CD4-positive, CD25-positive, alpha-beta regulatory T cell (primary cell): ENCODE data around the gene EEF1AKMT4. TPM values are rescaled to one million over a fixed set of nuclear protein-coding genes. Genes with fewer than 3 reads are reported as not detected.

Source experiments
- ATAC-seq, 2 donors: fragments of 150-1000 bp; cut with Tn5 transposase; one replicate each; pipeline ENCODE4 v1.10.0; 2021; ENCODE audit warnings: low read depth in 2 of 2, moderate number of reproducible peaks in 2 of 2, moderate library complexity in 1 of 2
- DNase-seq, 3 donors: peaks; one replicate each; pipeline versions ENCODE4 v3.0.0 to v3.0.0-alpha.2; 2012 to 2022; ENCODE audit warnings: mixed read lengths in 1 of 3
- H3K27ac ChIP-seq: one replicate; pipeline ENCODE4 v1.7.0; 2013; ENCODE audit warnings: mild to moderate bottlenecking, low read length; ENCODE audit not compliant: insufficient read depth, poor library complexity, severe bottlenecking
- H3K27me3 ChIP-seq: one replicate; pipeline ENCODE4 v1.7.0; 2013; ENCODE audit warnings: low read length; ENCODE audit not compliant: control insufficient read depth, insufficient read depth
- H3K36me3 ChIP-seq: one replicate; pipeline ENCODE4 v1.7.0; 2013; ENCODE audit warnings: mild to moderate bottlenecking, low read length, moderate library complexity; ENCODE audit not compliant: control insufficient read depth, insufficient read depth
- H3K4me1 ChIP-seq: 2 replicates; pipeline ENCODE4 v1.7.0; 2013; ENCODE audit warnings: mild to moderate bottlenecking, low read length; ENCODE audit not compliant: insufficient read depth, control insufficient read depth, poor library complexity, severe bottlenecking
- H3K4me3 ChIP-seq: one replicate; pipeline ENCODE4 v1.7.0; 2013; ENCODE audit warnings: low read depth, mild to moderate bottlenecking, low read length, moderate library complexity
- H3K9me3 ChIP-seq, 2 experiments: 1 replicate in 1 of 2; 2 replicates in 1 of 2; pipeline ENCODE4 v1.7.0; 2013; ENCODE audit warnings: low read length in 2 of 2, mild to moderate bottlenecking in 1 of 2, moderate library complexity in 1 of 2; ENCODE audit not compliant: control insufficient read depth in 2 of 2
- H3K27ac Mint-ChIP-seq, 3 donors: one replicate each; pipeline ENCODE4 v1.8.0; 2020 to 2022; ENCODE audit warnings: mild to moderate bottlenecking in 3 of 3, mixed read lengths in 3 of 3, moderate library complexity in 2 of 3
- H3K27me3 Mint-ChIP-seq: one replicate; pipeline ENCODE4 v1.8.0; 2022; ENCODE audit warnings: mild to moderate bottlenecking, mixed read lengths
- H3K36me3 Mint-ChIP-seq: one replicate; pipeline ENCODE4 v1.8.0; 2020; ENCODE audit warnings: mixed read lengths
- H3K4me1 Mint-ChIP-seq, 4 donors: one replicate each; pipeline ENCODE4 v1.8.0; 2020 to 2022; ENCODE audit warnings: mixed read lengths in 4 of 4, mild to moderate bottlenecking in 1 of 4
- H3K4me3 Mint-ChIP-seq, 4 donors: one replicate each; pipeline ENCODE4 v1.8.0; 2020 to 2022; ENCODE audit warnings: mild to moderate bottlenecking in 4 of 4, mixed read lengths in 4 of 4, moderate library complexity in 3 of 4
- H3K9me3 Mint-ChIP-seq, 7 donors: one replicate each; pipeline ENCODE4 v1.8.0; 2020 to 2022; ENCODE audit warnings: mixed read lengths in 7 of 7, mild to moderate bottlenecking in 3 of 7, moderate library complexity in 2 of 7
- polyA plus RNA-seq, 4 donors: library from polyadenylated mRNA; unstranded; fragments of 300-500 nt; fragmentation: Illumina TruSeq; gene quantifications; one replicate each; pipeline ENCODE4 v1.2.3, GENCODE V29; 2021
- total RNA-seq: library from RNA; stranded (reverse); gene quantifications from one replicate; pipeline ENCODE4 v1.2.3, GENCODE V29; 2022

Gene EEF1AKMT4
- total and polyA plus RNA-seq, 5 donors from 2014 or later, result 0.84 to 7.5 (median 5.2) TPM

DNA sequence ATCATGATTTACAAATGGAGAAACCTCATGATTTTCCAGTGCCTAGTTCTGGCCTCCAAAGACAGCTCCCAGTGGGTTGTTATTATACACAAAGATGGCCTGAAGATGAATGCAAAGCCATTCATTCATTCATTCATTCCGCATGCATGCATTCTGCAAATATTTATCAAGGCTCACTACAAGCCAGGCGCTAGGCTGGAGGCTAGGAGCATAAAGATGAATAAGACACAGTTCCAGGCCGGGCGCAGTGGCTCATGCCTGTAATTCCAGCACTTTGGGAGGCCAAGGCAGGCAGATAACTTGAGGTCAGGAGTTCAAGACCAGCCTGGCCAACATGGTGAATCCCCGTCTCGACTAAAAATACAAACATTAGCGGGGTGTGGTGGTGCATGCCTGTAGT, 47.1 kb downstream of the EEF1AKMT4 start:
- H3K36me3 ChIP-seq, result peaks cover 6% of the 10 kb centered on the region
- Mint-ChIP-seq H3K36me3 (no peaks in the 10 kb centered on the region), H3K9me3 (peaks cover 0 to 1% (median 0%) of the 10 kb centered on the region in 7 donors), H3K4me3 (peak overlapping the region in 3 of 4 donors; percentile 15 to 92 (median 50)), H3K27ac (no peak overlapping the region), H3K27me3 (peaks cover 5% of the 10 kb centered on the region), H3K4me1 (peaks cover 0 to 29% (median 19%) of the 10 kb centered on the region in 4 donors)
- no peaks in the 10 kb centered on the region for H3K27me3 ChIP-seq
- H3K27ac ChIP-seq, result no peak overlapping the region
- H3K9me3 ChIP-seq, result no peaks in the 10 kb centered on the region
- peaks cover 14% of the 10 kb centered on the region for H3K4me1 ChIP-seq
- DNase-seq, result no peak
- ATAC-seq, result no peak
- H3K4me3 ChIP-seq, result no peak overlapping the region

DNA sequence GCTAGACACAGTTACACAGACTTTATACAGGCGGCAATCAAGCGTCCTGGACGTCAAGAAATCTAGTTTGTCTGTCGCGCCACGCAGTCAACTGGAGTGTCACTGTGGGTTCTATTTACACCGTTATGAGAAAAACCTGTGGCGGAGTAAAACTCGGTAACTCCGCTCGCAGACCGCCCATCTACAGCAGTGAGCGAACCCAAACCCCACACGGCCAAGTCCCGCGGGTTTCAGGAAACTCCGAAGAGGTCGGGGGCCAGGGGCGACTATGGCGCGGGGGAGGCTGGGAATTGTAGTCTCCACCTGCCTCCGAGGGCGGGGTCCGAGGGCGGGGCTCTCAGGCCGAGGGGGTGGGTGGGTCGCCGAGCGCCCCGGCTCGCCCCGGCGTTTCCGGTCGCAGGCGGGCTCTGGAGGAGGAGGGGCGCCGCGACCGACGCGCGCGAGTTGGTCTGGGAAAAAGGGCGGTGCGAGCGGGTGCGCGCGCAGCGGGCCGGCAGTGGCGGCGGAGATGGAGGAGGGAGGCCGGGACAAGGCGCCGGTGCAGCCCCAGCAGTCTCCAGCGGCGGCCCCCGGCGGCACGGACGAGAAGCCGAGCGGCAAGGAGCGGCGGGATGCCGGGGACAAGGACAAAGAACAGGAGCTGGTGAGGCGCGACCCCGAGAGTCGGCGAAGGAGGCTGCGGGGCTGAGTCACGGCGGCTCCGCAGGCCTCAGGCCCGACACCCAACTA, 49.5 kb downstream of the EEF1AKMT4 start, which contains the start of gene PSMD2:
Gene PSMD2, plus strand, starts transcription at position 483 of the 729 bp plus-strand sequence. Its CDS starts 26 bp downstream, at position 509.
- Histone ChIP-seq H3K27ac (peak within 1 kb of the TSS; percentile 82), H3K27me3 (no peaks in the 10 kb centered on the region), H3K4me3 (peak within 1 kb of the TSS; percentile 93), H3K9me3 (no peaks in the 10 kb centered on the region), H3K36me3 (peaks cover 29% of the 10 kb centered on the region), H3K4me1 (peaks cover 14% of the 10 kb centered on the region)
- Mint-ChIP-seq H3K9me3 (peaks cover 0 to 1% (median 0%) of the 10 kb centered on the region in 7 donors), H3K4me3 (peak within 1 kb of the TSS; percentile 91 to 97 (median 94)), H3K36me3 (peaks cover 12% of the 10 kb centered on the region), H3K27ac (peak within 1 kb of the TSS; percentile 94 to 97 (median 97)), H3K4me1 (peaks cover 0 to 36% (median 21%) of the 10 kb centered on the region in 4 donors), H3K27me3 (peaks cover 5% of the 10 kb centered on the region)
- ATAC-seq (peak; percentile 94 to 96), DNase-seq (peak; percentile 97 to 98 (median 97))

DNA sequence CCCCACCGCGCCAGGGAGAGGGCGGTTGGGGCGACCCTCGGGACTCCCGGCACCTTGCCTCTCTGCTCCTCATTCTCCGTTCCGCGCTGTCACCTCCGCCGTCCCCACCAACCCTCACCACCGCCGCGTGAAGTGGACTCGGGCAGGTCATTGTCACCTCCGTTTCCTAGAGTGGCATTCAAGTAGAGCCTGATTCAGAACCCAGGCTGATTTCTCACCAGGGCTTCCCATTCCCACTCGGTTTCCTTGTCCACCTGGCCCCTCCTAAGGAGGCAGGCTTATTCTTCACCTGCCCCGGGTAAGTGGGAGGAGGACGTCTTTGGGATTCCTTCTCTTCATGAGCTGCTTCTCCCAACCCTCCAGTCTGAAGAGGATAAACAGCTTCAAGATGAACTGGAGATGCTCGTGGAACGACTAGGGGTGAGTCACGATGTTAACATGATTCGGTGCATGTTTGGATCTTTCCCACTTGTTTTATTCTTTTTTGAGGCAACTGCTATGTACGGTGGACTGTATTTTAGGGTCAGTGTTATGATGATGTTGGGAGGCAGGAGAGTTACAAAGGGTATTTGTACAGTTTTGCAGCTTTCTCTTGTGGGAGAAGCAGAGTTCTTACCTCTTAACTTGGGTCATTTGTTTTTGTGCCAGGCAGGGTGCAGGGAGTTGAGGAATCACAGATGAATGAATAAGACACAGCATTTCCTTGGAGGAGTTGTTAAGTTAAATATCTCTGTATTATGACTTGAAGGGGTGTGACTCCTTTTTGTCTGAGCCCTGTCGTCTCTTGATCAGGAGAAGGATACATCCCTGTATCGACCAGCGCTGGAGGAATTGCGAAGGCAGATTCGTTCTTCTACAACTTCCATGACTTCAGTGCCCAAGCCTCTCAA, 50.3 kb downstream of the EEF1AKMT4 start:
- Histone ChIP-seq H3K9me3 (no peaks in the 10 kb centered on the region), H3K4me3 (peak overlapping the region; percentile 92), H3K4me1 (peaks cover 14% of the 10 kb centered on the region), H3K27ac (peak overlapping the region; percentile 82), H3K36me3 (peaks cover 37% of the 10 kb centered on the region), H3K27me3 (no peaks in the 10 kb centered on the region)
- no peak for DNase-seq
- ATAC-seq, result no peak
- Mint-ChIP-seq H3K4me1 (peaks cover 0 to 36% (median 21%) of the 10 kb centered on the region in 4 donors), H3K27me3 (peaks cover 5% of the 10 kb centered on the region), H3K4me3 (peak overlapping the region; percentile 91 to 97 (median 94)), H3K36me3 (peaks cover 19% of the 10 kb centered on the region), H3K9me3 (peaks cover 0 to 3% (median 0%) of the 10 kb centered on the region in 7 donors), H3K27ac (peak overlapping the region; percentile 91 to 97 (median 92))

DNA sequence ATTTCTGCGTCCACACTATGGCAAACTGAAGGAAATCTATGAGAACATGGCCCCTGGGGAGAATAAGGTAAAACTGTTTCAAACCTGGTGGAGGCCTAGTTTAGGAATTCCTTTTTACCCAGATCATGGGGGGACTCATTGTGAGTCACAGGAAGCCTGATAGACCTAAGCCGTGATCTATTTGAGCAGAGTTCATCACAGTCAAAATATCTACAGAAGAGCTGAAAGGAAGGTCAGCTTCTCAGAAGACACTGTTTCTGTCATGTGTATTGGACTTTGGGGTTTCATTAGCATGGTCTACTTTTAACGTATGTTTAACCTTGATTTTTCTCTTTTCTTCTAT, 50.9 kb downstream of the EEF1AKMT4 start:
- peaks cover 5% of the 10 kb centered on the region for H3K27me3 Mint-ChIP-seq
- Histone ChIP-seq H3K27ac (no peak overlapping the region), H3K36me3 (peaks cover 42% of the 10 kb centered on the region), H3K4me1 (peaks cover 14% of the 10 kb centered on the region), H3K4me3 (peak overlapping the region; percentile 92), H3K9me3 (no peaks in the 10 kb centered on the region), H3K27me3 (no peaks in the 10 kb centered on the region)
- H3K4me3 Mint-ChIP-seq, result peak overlapping the region; percentile 91 to 97 (median 94)
- H3K4me1 Mint-ChIP-seq, result peaks cover 0 to 36% (median 21%) of the 10 kb centered on the region in 4 donors
- no peak for ATAC-seq
- peaks cover 19% of the 10 kb centered on the region for H3K36me3 Mint-ChIP-seq
- no peak for DNase-seq
- peak overlapping the region in 2 of 3 donors; percentile 91 to 92 for H3K27ac Mint-ChIP-seq
- H3K9me3 Mint-ChIP-seq, result peaks cover 0 to 1% (median 0%) of the 10 kb centered on the region in 7 donors

DNA sequence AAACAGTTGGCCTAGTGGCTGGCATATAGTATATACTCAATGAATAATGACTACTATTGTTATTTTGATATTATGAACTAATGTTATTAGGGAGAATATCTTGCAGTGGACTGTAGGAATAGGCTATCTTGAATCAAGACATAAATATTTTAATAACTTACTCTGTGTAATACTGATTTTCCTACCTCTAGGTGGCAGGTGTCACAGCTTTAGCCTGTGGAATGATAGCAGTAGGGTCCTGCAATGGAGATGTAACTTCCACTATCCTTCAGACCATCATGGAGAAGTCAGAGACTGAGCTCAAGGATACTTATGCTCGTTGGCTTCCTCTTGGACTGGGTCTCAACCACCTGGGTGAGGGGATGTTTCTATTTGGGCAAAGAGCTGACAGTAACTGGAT, 56.1 kb downstream of the EEF1AKMT4 start:
- no peak for ATAC-seq
- DNase-seq, result peak in 1 of 3 donors; percentile 26
- peak overlapping the region in 1 of 4 donors; percentile 45 for H3K4me3 Mint-ChIP-seq
- no peak overlapping the region for H3K27ac Mint-ChIP-seq
- H3K27me3 ChIP-seq, result no peaks in the 10 kb centered on the region
- H3K4me1 ChIP-seq, result no peaks in the 10 kb centered on the region
- H3K27ac ChIP-seq, result no peak overlapping the region
- no peaks in the 10 kb centered on the region for H3K9me3 ChIP-seq
- H3K4me3 ChIP-seq, result no peak overlapping the region
- no peaks in the 10 kb centered on the region for H3K27me3 Mint-ChIP-seq
- peaks cover 73% of the 10 kb centered on the region for H3K36me3 ChIP-seq
- peaks cover 0 to 1% (median 0%) of the 10 kb centered on the region in 7 donors for H3K9me3 Mint-ChIP-seq
- peaks cover 54% of the 10 kb centered on the region for H3K36me3 Mint-ChIP-seq
- H3K4me1 Mint-ChIP-seq, result peaks cover 0 to 15% (median 5%) of the 10 kb centered on the region in 4 donors

DNA sequence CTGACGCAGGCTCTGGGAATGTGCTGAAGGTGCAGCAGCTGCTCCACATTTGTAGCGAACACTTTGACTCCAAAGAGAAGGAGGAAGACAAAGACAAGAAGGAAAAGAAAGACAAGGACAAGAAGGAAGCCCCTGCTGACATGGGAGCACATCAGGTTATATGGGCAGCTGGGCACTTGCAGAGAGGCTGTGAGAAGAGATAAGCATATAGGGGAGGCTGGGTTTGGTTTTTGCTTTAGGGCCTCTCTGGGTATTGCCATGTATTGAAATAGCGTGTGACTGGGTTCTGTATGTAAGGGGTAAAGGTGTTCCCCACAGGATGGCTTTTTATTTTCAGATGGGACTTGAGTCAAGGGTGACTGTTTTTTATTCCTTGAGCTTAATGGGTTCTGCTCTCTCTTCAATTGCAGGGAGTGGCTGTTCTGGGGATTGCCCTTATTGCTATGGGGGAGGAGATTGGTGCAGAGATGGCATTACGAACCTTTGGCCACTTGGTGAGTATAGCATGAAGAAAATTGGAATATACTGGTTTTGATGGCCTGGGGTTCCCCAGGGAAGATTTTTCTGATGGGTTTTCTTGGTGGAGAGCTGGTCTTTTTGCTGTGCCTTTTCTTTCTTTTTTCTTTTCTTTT, 57.0 kb downstream of the EEF1AKMT4 start:
- Histone ChIP-seq H3K36me3 (peaks cover 71% of the 10 kb centered on the region), H3K27me3 (no peaks in the 10 kb centered on the region), H3K4me1 (no peaks in the 10 kb centered on the region), H3K27ac (no peak overlapping the region), H3K4me3 (no peak overlapping the region), H3K9me3 (no peaks in the 10 kb centered on the region)
- peaks cover 54% of the 10 kb centered on the region for H3K36me3 Mint-ChIP-seq
- H3K4me3 Mint-ChIP-seq, result peak overlapping the region in 1 of 4 donors; percentile 32
- H3K4me1 Mint-ChIP-seq, result peaks cover 0 to 10% (median 3%) of the 10 kb centered on the region in 4 donors
- DNase-seq, result no peak
- no peaks in the 10 kb centered on the region for H3K27me3 Mint-ChIP-seq
- no peak overlapping the region for H3K27ac Mint-ChIP-seq
- ATAC-seq, result no peak
- peaks cover 0 to 1% (median 0%) of the 10 kb centered on the region in 7 donors for H3K9me3 Mint-ChIP-seq

DNA sequence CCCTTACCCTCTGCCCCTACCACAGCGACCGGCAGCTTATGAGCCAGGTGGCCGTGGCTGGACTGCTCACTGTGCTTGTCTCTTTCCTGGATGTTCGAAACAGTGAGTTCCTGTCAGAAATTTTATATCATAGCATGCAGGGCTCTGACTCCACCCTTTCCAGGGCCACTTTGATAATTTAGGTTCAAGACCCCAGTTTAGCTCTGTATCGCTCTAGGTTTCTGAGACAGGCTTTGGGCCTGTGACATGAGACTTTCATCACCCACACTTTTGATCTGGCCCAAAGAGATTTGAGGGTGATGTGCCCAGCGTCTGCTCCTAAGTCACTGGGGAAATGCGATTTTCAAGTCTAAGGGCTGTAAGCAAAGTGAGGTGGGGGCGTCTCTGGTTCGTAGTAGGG, 58.4 kb downstream of the EEF1AKMT4 start:
- Mint-ChIP-seq H3K9me3 (peaks cover 0 to 1% (median 0%) of the 10 kb centered on the region in 7 donors), H3K36me3 (peaks cover 48% of the 10 kb centered on the region), H3K4me1 (peaks cover 0 to 2% (median under 1%) of the 10 kb centered on the region in 4 donors), H3K27ac (no peak overlapping the region), H3K27me3 (no peaks in the 10 kb centered on the region), H3K4me3 (no peak overlapping the region)
- Histone ChIP-seq H3K27ac (no peak overlapping the region), H3K27me3 (no peaks in the 10 kb centered on the region), H3K9me3 (no peaks in the 10 kb centered on the region), H3K4me3 (no peak overlapping the region), H3K36me3 (peaks cover 56% of the 10 kb centered on the region), H3K4me1 (no peaks in the 10 kb centered on the region)
- no peak for ATAC-seq
- DNase-seq, result no peak
